Upper lobe of left lung (tissue), 4 donors: ENCODE data around the gene ATP5PB.

Source experiments
- CTCF ChIP-seq, 6 experiments: fragments of 450-650 bp in 4 of 6; fragments of 200-600 bp in 2 of 6; sonication (generic) in 2 of 6; IDR thresholded peaks; one replicate each; pipeline ENCODE4 v1.5.1; 2016 to 2019; ENCODE audit warnings: antibody characterized with exemption in 6 of 6
- EP300 ChIP-seq, 4 donors: sonication (generic); formaldehyde crosslinking; IDR thresholded peaks; one replicate each; pipeline ENCODE4 v1.5.1; 2017; ENCODE audit warnings: antibody characterized with exemption in 4 of 4, control low read depth in 2 of 4
- POLR2A ChIP-seq, 4 donors: fragments of 450-650 bp; IDR thresholded peaks; one replicate each; pipeline ENCODE4 v1.5.1; 2016 to 2017; ENCODE audit warnings: antibody characterized with exemption in 4 of 4, mild to moderate bottlenecking in 2 of 4
- POLR2AphosphoS5 ChIP-seq, 2 donors: sonication (generic); formaldehyde crosslinking; IDR thresholded peaks; one replicate each; pipeline ENCODE4 v1.5.1; 2017; ENCODE audit warnings: antibody characterized with exemption in 2 of 2

- TF ChIP-seq EP300 (IDR thresholded peaks at IDR 0.05) = no peak
- no peak for TF ChIP-seq CTCF (IDR thresholded peaks at IDR 0.05)
- TF ChIP-seq POLR2AphosphoS5 (IDR thresholded peaks at IDR 0.05) = no peak
- no peak for TF ChIP-seq POLR2A (IDR thresholded peaks at IDR 0.05)
Measured at GRCh38 chr1:111439461-111440351, 9.6 kb upstream of the ATP5PB start.
